Tibial nerve (tissue), 4 donors: Measurements from ENCODE around the gene OR2V2. TPM values are rescaled to one million over a fixed set of nuclear protein-coding genes. Genes with fewer than 3 reads are reported as not detected.
A peak's percentile ranks its signal among the peaks of the same experiment; 100 is the strongest.

Experiments used
- DNase-seq, 2 donors: peaks; one replicate each; pipeline ENCODE4 v3.0.0-alpha.2; 2019; ENCODE audit warnings: low spot score in 2 of 2
- H3K27ac ChIP-seq, 4 donors: fragments of 200-600 bp; sonication (generic) in 3 of 4; one replicate each; pipeline ENCODE4 v1.5.1; 2017 to 2019; ENCODE audit warnings: mild to moderate bottlenecking in 1 of 4
- H3K27me3 ChIP-seq, 2 donors: fragments of 200-600 bp; sonication (generic) in 1 of 2; one replicate each; pipeline versions ENCODE4 v1.5.1 to v1.6.0; 2017 to 2019
- H3K36me3 ChIP-seq, 3 donors: fragments of 200-600 bp; sonication (generic); one replicate each; pipeline ENCODE4 v1.5.1; 2018 to 2019
- H3K4me1 ChIP-seq, 4 donors: fragments of 200-600 bp; sonication (generic) in 3 of 4; one replicate each; pipeline ENCODE4 v1.5.1; 2017 to 2019
- H3K4me3 ChIP-seq, 4 donors: fragments of 200-600 bp; sonication (generic) in 3 of 4; one replicate each; pipeline ENCODE4 v1.5.1; 2017 to 2019; ENCODE audit warnings: mild to moderate bottlenecking in 1 of 4, moderate library complexity in 1 of 4
- H3K9me3 ChIP-seq, 4 donors: fragments of 200-600 bp; sonication (generic) in 3 of 4; one replicate each; pipeline ENCODE4 v1.5.1; 2017 to 2019
- EP300 ChIP-seq, 2 donors: sonication (generic); formaldehyde crosslinking; IDR thresholded peaks; one replicate each; pipeline ENCODE4 v1.6.1; 2017; ENCODE audit warnings: antibody characterized with exemption in 2 of 2, mild to moderate bottlenecking in 1 of 2
- POLR2A ChIP-seq, 2 donors: fragments of 450-650 bp; IDR thresholded peaks; one replicate each; pipeline ENCODE4 v1.6.1; 2017; ENCODE audit warnings: antibody characterized with exemption in 2 of 2, mild to moderate bottlenecking in 2 of 2, moderate library complexity in 2 of 2
- WGBS, 2 donors: methylation state at CpG; one replicate each; pipeline ENCODE4 v1.1.5; 2018; 5-methylcytosine and 5-hydroxymethylcytosine counted together
- total RNA-seq, 4 donors: library from RNA; depleted of rRNA; stranded (reverse); fragments of >200 nt; gene quantifications; one replicate each; pipeline ENCODE4 v1.1.0, GENCODE V29; 2016
- TF ChIP-seq, protein P1 (sequence below), 5 experiments: fragments of 200-600 bp in 3 of 5; fragments of 450-650 bp in 2 of 5; sonication (generic) in 3 of 5; IDR thresholded peaks; one replicate each; pipeline ENCODE4 v1.5.1; 2016 to 2019; ENCODE audit warnings: antibody characterized with exemption in 5 of 5, mild to moderate bottlenecking in 3 of 5, moderate library complexity in 2 of 5

Gene OR2V2
- total RNA-seq, 4 donors from 2014 or later: not detected

DNA sequence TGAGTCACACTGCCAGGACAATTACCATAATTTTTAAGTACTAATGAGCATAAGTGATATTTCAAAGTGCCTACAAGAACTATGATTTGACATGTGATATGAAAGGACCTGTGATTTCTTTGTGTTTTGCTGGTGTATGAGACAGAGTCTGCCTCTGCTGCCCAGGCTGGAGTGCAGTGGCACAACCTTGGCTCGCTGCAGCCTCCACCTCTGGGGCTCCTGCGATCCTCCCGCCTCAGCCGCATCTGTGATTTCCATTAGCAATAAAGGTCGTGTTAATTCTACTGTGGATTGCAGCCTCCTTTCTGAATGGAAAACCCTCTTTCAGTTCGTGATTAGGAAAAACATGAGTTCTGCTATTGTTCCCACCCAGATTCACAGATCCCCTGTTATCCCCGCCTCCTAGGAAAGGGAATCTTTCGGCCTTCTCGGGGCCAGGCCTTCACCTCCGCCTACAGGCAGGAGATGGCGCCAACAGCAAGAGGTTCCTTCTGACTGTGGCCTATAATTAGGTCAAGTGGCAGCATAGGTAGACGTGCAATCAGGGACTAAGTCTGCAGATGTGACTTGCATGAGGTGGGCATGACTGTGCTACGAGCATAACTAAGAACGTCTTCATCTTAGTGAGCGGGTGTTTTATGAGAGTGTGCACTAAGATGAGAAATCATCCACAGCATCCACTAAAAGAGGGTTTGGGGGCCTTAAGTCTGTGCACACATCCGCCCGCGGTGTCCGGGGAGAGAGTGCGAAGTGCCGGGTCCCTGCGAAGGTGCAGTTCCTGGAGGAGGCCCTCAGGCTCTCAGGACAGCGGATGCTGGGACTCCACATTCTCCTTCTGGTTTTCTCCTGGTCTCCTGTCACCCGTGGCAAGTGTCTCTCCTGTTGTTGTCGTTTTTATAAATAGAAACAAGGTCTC lies 34.5 kb downstream of the OR2V2 start:
- Histone ChIP-seq H3K36me3 (no peaks in the 10 kb centered on the region), H3K27me3 (peaks cover 0 to 4% of the 10 kb centered on the region in 2 donors), H3K4me3 (no peak overlapping the region), H3K9me3 (no peaks in the 10 kb centered on the region), H3K27ac (peak overlapping the region in 1 of 4 donors; percentile 21), H3K4me1 (peaks cover 0 to 27% (median 1%) of the 10 kb centered on the region in 4 donors)
- TF ChIP-seq POLR2A (IDR thresholded peaks at IDR 0.05): no peak
- TF ChIP-seq, protein P1, sequence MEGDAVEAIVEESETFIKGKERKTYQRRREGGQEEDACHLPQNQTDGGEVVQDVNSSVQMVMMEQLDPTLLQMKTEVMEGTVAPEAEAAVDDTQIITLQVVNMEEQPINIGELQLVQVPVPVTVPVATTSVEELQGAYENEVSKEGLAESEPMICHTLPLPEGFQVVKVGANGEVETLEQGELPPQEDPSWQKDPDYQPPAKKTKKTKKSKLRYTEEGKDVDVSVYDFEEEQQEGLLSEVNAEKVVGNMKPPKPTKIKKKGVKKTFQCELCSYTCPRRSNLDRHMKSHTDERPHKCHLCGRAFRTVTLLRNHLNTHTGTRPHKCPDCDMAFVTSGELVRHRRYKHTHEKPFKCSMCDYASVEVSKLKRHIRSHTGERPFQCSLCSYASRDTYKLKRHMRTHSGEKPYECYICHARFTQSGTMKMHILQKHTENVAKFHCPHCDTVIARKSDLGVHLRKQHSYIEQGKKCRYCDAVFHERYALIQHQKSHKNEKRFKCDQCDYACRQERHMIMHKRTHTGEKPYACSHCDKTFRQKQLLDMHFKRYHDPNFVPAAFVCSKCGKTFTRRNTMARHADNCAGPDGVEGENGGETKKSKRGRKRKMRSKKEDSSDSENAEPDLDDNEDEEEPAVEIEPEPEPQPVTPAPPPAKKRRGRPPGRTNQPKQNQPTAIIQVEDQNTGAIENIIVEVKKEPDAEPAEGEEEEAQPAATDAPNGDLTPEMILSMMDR (IDR thresholded peaks at IDR 0.05): peak; percentile 54 to 80 (median 68)
- DNase-seq: no peak
- WGBS, 2 donors: 53 to 54% methylated on average over 25 of the region's 25 CpGs

DNA sequence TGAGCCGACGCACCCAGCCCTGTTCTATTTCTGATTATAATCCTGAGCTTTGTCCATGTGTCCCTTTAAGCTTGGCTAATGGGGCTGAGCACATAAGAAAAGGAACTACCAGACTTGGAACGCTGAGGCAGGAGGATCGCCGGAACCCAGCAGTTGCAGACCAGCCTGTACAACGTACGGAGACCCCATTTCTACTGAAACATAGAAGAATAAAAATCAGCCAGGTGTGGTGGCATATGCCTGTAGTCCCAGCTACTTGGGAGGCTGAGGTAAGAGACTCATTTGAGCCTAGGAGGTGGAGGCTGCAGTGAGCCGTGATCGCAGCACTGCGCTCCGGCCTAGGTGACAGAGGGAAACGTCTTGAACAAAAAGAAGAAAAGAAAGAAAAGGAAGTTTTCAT lies 35.3 kb downstream of the OR2V2 start:
- H3K9me3 ChIP-seq: no peaks in the 10 kb centered on the region
- TF ChIP-seq EP300 (IDR thresholded peaks at IDR 0.05): no peak
- TF ChIP-seq POLR2A (IDR thresholded peaks at IDR 0.05): no peak
- TF ChIP-seq, protein P1 (IDR thresholded peaks at IDR 0.05): no peak
- no peaks in the 10 kb centered on the region for H3K27me3 ChIP-seq
- peak overlapping the region in 1 of 4 donors; percentile 17 for H3K4me3 ChIP-seq
- no peak for DNase-seq
- H3K36me3 ChIP-seq: no peaks in the 10 kb centered on the region
- peaks cover 0 to 28% (median 2%) of the 10 kb centered on the region in 4 donors for H3K4me1 ChIP-seq
- WGBS, 2 donors: 83% methylated on average over 12 of the region's 12 CpGs
- peak overlapping the region in 1 of 4 donors; percentile 21 for H3K27ac ChIP-seq

DNA sequence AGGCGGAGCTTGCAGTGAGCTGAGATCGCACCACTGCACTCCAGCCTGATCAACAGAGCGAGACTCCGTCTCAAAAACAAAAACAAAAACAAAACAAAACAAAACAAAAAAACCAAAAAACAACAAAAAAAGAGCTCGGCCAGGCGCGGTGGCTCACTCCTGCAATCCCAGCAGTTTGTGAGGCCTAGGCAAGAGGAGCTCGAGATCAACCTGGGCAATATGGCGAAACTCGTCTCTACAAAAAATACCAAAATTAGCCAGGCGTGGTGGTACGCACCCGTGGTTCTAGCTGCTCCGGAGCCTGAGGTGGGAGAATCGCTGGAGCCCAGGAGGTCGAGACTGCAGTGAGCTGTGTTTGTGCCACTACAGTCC lies 37.4 kb downstream of the OR2V2 start:
- no peaks in the 10 kb centered on the region for H3K36me3 ChIP-seq
- DNase-seq: no peak
- TF ChIP-seq POLR2A (IDR thresholded peaks at IDR 0.05) (no peak), EP300 (IDR thresholded peaks at IDR 0.05) (no peak)
- TF ChIP-seq, protein P1 (IDR thresholded peaks at IDR 0.05): no peak
- H3K4me3 ChIP-seq: peak overlapping the region in 2 of 4 donors; percentile 55 to 74
- H3K27ac ChIP-seq: peak overlapping the region in 1 of 4 donors; percentile 78
- no peaks in the 10 kb centered on the region for H3K9me3 ChIP-seq
- 87 to 90% methylated on average over 16 of the region's 16 CpGs for WGBS, 2 donors
- H3K4me1 ChIP-seq: peaks cover 0 to 32% (median 3%) of the 10 kb centered on the region in 4 donors
- H3K27me3 ChIP-seq: no peaks in the 10 kb centered on the region

GRCh38 chr5:181185560-181185959 lies 38.2 kb downstream of the OR2V2 start:
- DNase-seq: no peak
- WGBS, 2 donors: 91 to 96% methylated on average over 13 of the region's 13 CpGs
- Histone ChIP-seq H3K4me1 (peaks cover 0 to 35% (median 3%) of the 10 kb centered on the region in 4 donors), H3K4me3 (no peak overlapping the region), H3K9me3 (no peaks in the 10 kb centered on the region), H3K27ac (no peak overlapping the region), H3K27me3 (no peaks in the 10 kb centered on the region), H3K36me3 (no peaks in the 10 kb centered on the region)
- TF ChIP-seq, protein P1 (IDR thresholded peaks at IDR 0.05): no peak
- TF ChIP-seq EP300 (IDR thresholded peaks at IDR 0.05) (no peak), POLR2A (IDR thresholded peaks at IDR 0.05) (no peak)

DNA sequence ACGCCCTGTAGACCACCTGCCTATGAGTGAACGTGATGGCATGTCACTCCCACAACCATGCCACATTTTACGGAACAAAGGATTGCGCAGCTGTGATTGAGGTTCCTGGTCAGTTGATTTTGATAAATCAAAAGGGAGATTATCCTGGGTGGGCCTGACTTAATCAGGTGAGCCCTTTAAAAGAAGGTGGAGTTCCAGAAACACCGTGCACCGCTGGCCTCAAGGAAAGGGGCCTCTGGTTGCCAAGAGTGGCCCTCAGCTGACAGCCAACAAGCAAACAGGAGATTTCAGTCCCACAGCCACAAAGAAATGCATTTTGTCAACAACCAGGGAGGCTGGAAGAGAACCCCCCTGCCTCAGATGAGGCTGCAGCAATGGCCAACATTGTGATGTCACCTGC lies 38.6 kb downstream of the OR2V2 start:
- H3K4me3 ChIP-seq: no peak overlapping the region
- H3K4me1 ChIP-seq: peaks cover 0 to 38% (median 3%) of the 10 kb centered on the region in 4 donors
- no peak for DNase-seq
- TF ChIP-seq POLR2A (IDR thresholded peaks at IDR 0.05) (no peak), EP300 (IDR thresholded peaks at IDR 0.05) (no peak)
- TF ChIP-seq, protein P1 (IDR thresholded peaks at IDR 0.05): no peak
- no peaks in the 10 kb centered on the region for H3K27me3 ChIP-seq
- no peaks in the 10 kb centered on the region for H3K9me3 ChIP-seq
- H3K36me3 ChIP-seq: no peaks in the 10 kb centered on the region
- H3K27ac ChIP-seq: no peak overlapping the region
- WGBS, 2 donors: 92 to 94% methylated on average over 6 of the region's 6 CpGs
